SU-DHL-6 (cell line): ENCODE measurements around the gene COL11A1.

ENCODE experiments used
- H2AFZ ChIP-seq: fragments of 200-600 bp; sonication (generic); 2 replicates; pipeline ENCODE4 v1.6.1; 2014; ENCODE audit warnings: low read depth, mild to moderate bottlenecking, moderate library complexity, mixed read lengths, antibody characterized with exemption, low read length; ENCODE audit not compliant: severe bottlenecking
- H3F3A ChIP-seq: fragments of 200-600 bp; shearing (Covaris generic); 2 replicates; pipeline ENCODE4 v1.6.0; 2016; ENCODE audit warnings: antibody characterized with exemption, mild to moderate bottlenecking; ENCODE audit not compliant: insufficient read depth
- H3K27ac ChIP-seq: fragments of 200-600 bp; sonication (generic); 2 replicates; pipeline ENCODE4 v1.5.1; 2016; ENCODE audit warnings: low read depth, mild to moderate bottlenecking, low read length, moderate library complexity, mixed read lengths
- H3K27me3 ChIP-seq: fragments of 200-600 bp; sonication (generic), shearing (Covaris generic); 2 replicates; pipeline ENCODE4 v1.6.0; 2014; ENCODE audit warnings: mild to moderate bottlenecking, low read length
- H3K36me3 ChIP-seq: fragments of 200-600 bp; sonication (generic); 2 replicates; pipeline ENCODE4 v1.6.1; 2014; ENCODE audit warnings: mild to moderate bottlenecking, low read length, mixed read lengths
- H3K4me2 ChIP-seq: fragments of 300-600, 200-600 bp; shearing (Covaris generic), sonication (generic); 2 replicates; pipeline ENCODE4 v1.6.0; 2014; ENCODE audit warnings: low read length, low read depth, mild to moderate bottlenecking; ENCODE audit not compliant: poor library complexity, severe bottlenecking
- H3K4me3 ChIP-seq: fragments of 200-600 bp; sonication (generic); 2 replicates; pipeline ENCODE4 v1.5.1; 2014; ENCODE audit warnings: antibody characterized with exemption, low read length, mild to moderate bottlenecking, mixed read lengths; ENCODE audit not compliant: insufficient read depth, poor library complexity, severe bottlenecking
- H3K79me2 ChIP-seq: fragments of 200-600 bp; sonication (generic); 2 replicates; pipeline ENCODE4 v1.6.1; 2014; ENCODE audit warnings: mild to moderate bottlenecking, low read length, moderate library complexity; ENCODE audit not compliant: insufficient read depth
- H3K9ac ChIP-seq: fragments of 200-600 bp; sonication (generic); 2 replicates; pipeline ENCODE4 v1.7.0; 2014; ENCODE audit warnings: mild to moderate bottlenecking, low read length
- H3K9me2 ChIP-seq: fragments of 200-600 bp; sonication (generic); replicated peaks from 2 replicates; pipeline ENCODE4 v1.6.1; 2014; ENCODE audit warnings: low read length; ENCODE audit not compliant: insufficient read depth
- H3K9me3 ChIP-seq: fragments of 200-600 bp; sonication (generic); 2 replicates; pipeline ENCODE4 v1.6.1; 2014; ENCODE audit warnings: low read length, mixed read lengths; ENCODE audit not compliant: insufficient read depth
- H4K20me1 ChIP-seq: fragments of 200-600 bp; sonication (generic); 2 replicates; pipeline ENCODE4 v1.6.1; 2014; ENCODE audit warnings: low read depth, mild to moderate bottlenecking, antibody characterized with exemption, low read length, moderate library complexity, mixed read lengths
- EZH2phosphoT487 ChIP-seq: fragments of 200-600 bp; sonication (generic), shearing (Covaris generic); conservative IDR thresholded peaks from 2 replicates; pipeline ENCODE4 v1.6.1; 2018; ENCODE audit warnings: mild to moderate bottlenecking, antibody characterized with exemption, low read length, moderate library complexity, mixed read lengths
- TF ChIP-seq, protein P1 (sequence below): fragments of 200-600 bp; sonication (generic); IDR thresholded peaks from one replicate; pipeline ENCODE4 v1.5.1; 2017; ENCODE audit warnings: antibody characterized with exemption, mild to moderate bottlenecking, low read length, moderate library complexity; ENCODE audit not compliant: insufficient read depth, poor library complexity, severe bottlenecking

COL11A1 gene

DNA sequence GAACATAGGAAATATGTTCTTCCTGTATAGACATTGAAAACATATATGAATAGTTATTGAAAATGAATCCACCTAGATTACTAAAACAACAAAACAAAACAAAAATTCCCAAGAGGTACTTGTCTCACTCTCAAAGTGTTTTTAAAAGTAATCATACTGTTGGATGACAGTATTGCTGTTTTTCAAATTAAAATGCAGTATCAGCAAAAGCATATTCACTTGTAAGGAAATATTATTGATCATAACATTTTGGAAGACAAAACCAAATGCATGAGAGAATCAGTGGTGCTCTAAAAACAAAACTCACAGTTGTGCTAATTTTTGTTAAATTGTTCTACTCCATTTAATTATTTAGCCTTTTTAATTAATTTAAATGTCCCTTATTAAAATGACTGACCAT lies 131.0 kb downstream of the COL11A1 start:
- Histone ChIP-seq H3K9me2 (no peaks in the 10 kb centered on the region), H3K4me2 (no peak overlapping the region), H3K4me3 (no peak overlapping the region), H4K20me1 (no peaks in the 10 kb centered on the region), H3K9ac (no peak overlapping the region), H3K9me3 (no peaks in the 10 kb centered on the region), H2AFZ (no peak overlapping the region), H3K79me2 (no peaks in the 10 kb centered on the region), H3K36me3 (no peaks in the 10 kb centered on the region), H3K27ac (no peak overlapping the region), H3F3A (no peaks in the 10 kb centered on the region), H3K27me3 (no peaks in the 10 kb centered on the region)
- TF ChIP-seq EZH2phosphoT487, result no peak
- TF ChIP-seq, protein P1, sequence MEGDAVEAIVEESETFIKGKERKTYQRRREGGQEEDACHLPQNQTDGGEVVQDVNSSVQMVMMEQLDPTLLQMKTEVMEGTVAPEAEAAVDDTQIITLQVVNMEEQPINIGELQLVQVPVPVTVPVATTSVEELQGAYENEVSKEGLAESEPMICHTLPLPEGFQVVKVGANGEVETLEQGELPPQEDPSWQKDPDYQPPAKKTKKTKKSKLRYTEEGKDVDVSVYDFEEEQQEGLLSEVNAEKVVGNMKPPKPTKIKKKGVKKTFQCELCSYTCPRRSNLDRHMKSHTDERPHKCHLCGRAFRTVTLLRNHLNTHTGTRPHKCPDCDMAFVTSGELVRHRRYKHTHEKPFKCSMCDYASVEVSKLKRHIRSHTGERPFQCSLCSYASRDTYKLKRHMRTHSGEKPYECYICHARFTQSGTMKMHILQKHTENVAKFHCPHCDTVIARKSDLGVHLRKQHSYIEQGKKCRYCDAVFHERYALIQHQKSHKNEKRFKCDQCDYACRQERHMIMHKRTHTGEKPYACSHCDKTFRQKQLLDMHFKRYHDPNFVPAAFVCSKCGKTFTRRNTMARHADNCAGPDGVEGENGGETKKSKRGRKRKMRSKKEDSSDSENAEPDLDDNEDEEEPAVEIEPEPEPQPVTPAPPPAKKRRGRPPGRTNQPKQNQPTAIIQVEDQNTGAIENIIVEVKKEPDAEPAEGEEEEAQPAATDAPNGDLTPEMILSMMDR, result no peak

DNA sequence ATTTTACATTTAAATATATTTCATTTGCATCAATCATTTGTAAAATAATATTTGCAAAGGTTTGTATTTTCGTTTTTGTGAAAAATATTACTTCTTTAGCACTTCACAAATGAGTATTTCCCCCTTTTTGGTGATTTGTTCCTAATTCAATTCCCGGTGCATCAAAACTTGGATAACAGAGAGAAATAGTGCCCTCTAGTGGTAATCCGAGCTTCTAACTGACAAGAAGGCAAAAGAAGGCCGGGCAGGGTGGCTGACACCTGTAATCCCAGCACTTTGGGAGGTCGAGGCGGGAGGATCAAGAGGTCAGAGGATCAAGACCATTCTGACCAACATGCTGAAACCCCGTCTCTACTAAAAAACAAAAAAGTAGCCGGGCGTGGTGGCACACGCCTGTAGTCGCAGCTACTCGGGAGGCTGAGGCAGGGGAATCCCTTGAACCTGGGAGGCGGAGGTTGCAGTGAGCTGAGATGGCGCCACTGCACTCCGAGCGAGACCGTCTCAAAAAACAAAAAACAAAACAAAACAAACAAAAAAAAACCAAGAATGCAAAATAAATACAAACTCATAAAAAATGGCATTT lies 137.7 kb downstream of the COL11A1 start:
- no peaks in the 10 kb centered on the region for H3K9me2 ChIP-seq
- no peaks in the 10 kb centered on the region for H3F3A ChIP-seq
- H3K4me2 ChIP-seq, result no peak overlapping the region
- no peak overlapping the region for H2AFZ ChIP-seq
- H3K9ac ChIP-seq, result no peak overlapping the region
- H3K79me2 ChIP-seq, result no peaks in the 10 kb centered on the region
- H3K4me3 ChIP-seq, result no peak overlapping the region
- no peak overlapping the region for H3K27ac ChIP-seq
- no peak for TF ChIP-seq EZH2phosphoT487
- TF ChIP-seq, protein P1, result peak; percentile 51
- H3K27me3 ChIP-seq, result no peaks in the 10 kb centered on the region
- no peaks in the 10 kb centered on the region for H4K20me1 ChIP-seq
- no peaks in the 10 kb centered on the region for H3K36me3 ChIP-seq
- H3K9me3 ChIP-seq, result no peaks in the 10 kb centered on the region

DNA sequence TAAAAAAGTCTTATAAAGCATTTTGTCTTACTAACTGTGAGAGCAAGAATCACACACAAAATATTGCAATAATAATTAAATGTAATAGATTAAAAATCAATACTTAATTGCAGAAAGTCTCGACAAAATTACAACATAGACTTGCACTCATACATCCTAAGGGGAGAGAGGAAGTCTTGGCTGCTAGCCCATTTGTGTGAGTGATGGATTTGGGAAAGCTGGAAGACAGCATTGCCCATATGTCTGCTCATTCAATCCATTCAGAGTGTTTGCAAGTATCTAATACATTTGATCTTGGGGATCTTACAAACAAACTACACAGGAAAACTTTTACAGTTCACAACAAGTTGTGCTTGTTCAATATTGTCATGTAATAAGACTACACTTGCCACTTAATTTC lies 140.5 kb downstream of the COL11A1 start:
- H2AFZ ChIP-seq, result no peak overlapping the region
- no peaks in the 10 kb centered on the region for H3K9me2 ChIP-seq
- H3K36me3 ChIP-seq, result no peaks in the 10 kb centered on the region
- no peaks in the 10 kb centered on the region for H4K20me1 ChIP-seq
- H3K79me2 ChIP-seq, result no peaks in the 10 kb centered on the region
- H3F3A ChIP-seq, result no peaks in the 10 kb centered on the region
- H3K4me2 ChIP-seq, result no peak overlapping the region
- no peaks in the 10 kb centered on the region for H3K9me3 ChIP-seq
- no peak overlapping the region for H3K4me3 ChIP-seq
- no peak overlapping the region for H3K9ac ChIP-seq
- TF ChIP-seq, protein P1, result no peak
- no peak for TF ChIP-seq EZH2phosphoT487
- no peak overlapping the region for H3K27ac ChIP-seq
- H3K27me3 ChIP-seq, result no peaks in the 10 kb centered on the region
